Mesodermal cell (in vitro differentiated cells): Measurements from ENCODE around the gene INPP5A.

ENCODE experiments used
- H3K27ac ChIP-seq: 2 replicates; pipeline ENCODE4 v1.7.0; 2013; ENCODE audit warnings: mild to moderate bottlenecking, low read depth, low read length, moderate library complexity; ENCODE audit not compliant: severe bottlenecking
- H3K36me3 ChIP-seq: 2 replicates; pipeline ENCODE4 v1.7.1; 2013; ENCODE audit warnings: mild to moderate bottlenecking, low read length, moderate library complexity; ENCODE audit not compliant: control insufficient read depth, insufficient read depth
- H3K4me1 ChIP-seq: one replicate; pipeline ENCODE4 v1.7.1; 2013; ENCODE audit warnings: mild to moderate bottlenecking, low read length; ENCODE audit not compliant: insufficient read depth, control insufficient read depth, poor library complexity, severe bottlenecking
- H3K4me3 ChIP-seq: 2 replicates; pipeline ENCODE4 v1.7.0; 2013; ENCODE audit warnings: low read length, control low read depth, mild to moderate bottlenecking; ENCODE audit not compliant: insufficient read depth, poor library complexity, severe bottlenecking; ENCODE audit errors: extremely low read depth
- H3K9me3 ChIP-seq: 2 replicates; pipeline ENCODE4 v1.7.1; 2013; ENCODE audit warnings: mild to moderate bottlenecking, low read length, moderate library complexity; ENCODE audit not compliant: control insufficient read depth
- WGBS, 2 experiments: methylation state at CpG; one replicate each; pipeline ENCODE4 v1.1.5; 2013; ENCODE audit warnings: missing lambda C conversion rate in 2 of 2; ENCODE audit not compliant: insufficient coverage in 2 of 2; 5-methylcytosine and 5-hydroxymethylcytosine counted together

The INPP5A gene

GRCh38 chr10:132802048-132802447 is 264.5 kb downstream of the INPP5A start:
- Histone ChIP-seq H3K4me3 (no peak overlapping the region), H3K9me3 (peaks cover 2% of the 10 kb centered on the region), H3K4me1 (no peaks in the 10 kb centered on the region), H3K36me3 (no peaks in the 10 kb centered on the region), H3K27ac (no peak overlapping the region)
- WGBS, 2 experiments, result 98% methylated on average over 6 to 7 of the region's 8 CpGs

- no peaks in the 10 kb centered on the region for H3K4me1 ChIP-seq
- WGBS, 2 experiments, result 83 to 86% methylated on average over 9 to 14 of the region's 16 CpGs
- peaks cover 2% of the 10 kb centered on the region for H3K9me3 ChIP-seq
- H3K4me3 ChIP-seq, result no peak overlapping the region
- H3K36me3 ChIP-seq, result no peaks in the 10 kb centered on the region
- H3K27ac ChIP-seq, result no peak overlapping the region
These were observed 265.2 kb downstream of the INPP5A start for GRCh38 chr10:132802694-132803320.

- Histone ChIP-seq H3K27ac (no peak overlapping the region), H3K4me3 (no peak overlapping the region), H3K36me3 (no peaks in the 10 kb centered on the region), H3K9me3 (peaks cover 2% of the 10 kb centered on the region), H3K4me1 (no peaks in the 10 kb centered on the region)
- WGBS, 2 experiments, result 94 to 95% methylated on average over 21 to 29 of the region's 34 CpGs
These were observed 266.0 kb downstream of the INPP5A start for GRCh38 chr10:132803416-132804210.

- no peak overlapping the region for H3K27ac ChIP-seq
- H3K9me3 ChIP-seq, result peaks cover 2% of the 10 kb centered on the region
- H3K4me1 ChIP-seq, result no peaks in the 10 kb centered on the region
- no peak overlapping the region for H3K4me3 ChIP-seq
- 82% methylated on average over 3 of the region's 11 CpGs; no CpG with 5 or more reads in 1 of the 2 experiments for WGBS, 2 experiments
- H3K36me3 ChIP-seq, result no peaks in the 10 kb centered on the region
These were observed 266.7 kb downstream of the INPP5A start for GRCh38 chr10:132804287-132804686.

- H3K4me1 ChIP-seq, result no peaks in the 10 kb centered on the region
- peaks cover 2% of the 10 kb centered on the region for H3K9me3 ChIP-seq
- no peak overlapping the region for H3K4me3 ChIP-seq
- H3K27ac ChIP-seq, result no peak overlapping the region
- no peaks in the 10 kb centered on the region for H3K36me3 ChIP-seq
- WGBS, 2 experiments, result 82 to 84% methylated on average over 21 to 22 of the region's 23 CpGs
These were observed 267.3 kb downstream of the INPP5A start for GRCh38 chr10:132804785-132805426.

- Histone ChIP-seq H3K4me1 (no peaks in the 10 kb centered on the region), H3K9me3 (peaks cover 2% of the 10 kb centered on the region), H3K27ac (no peak overlapping the region), H3K36me3 (no peaks in the 10 kb centered on the region), H3K4me3 (no peak overlapping the region)
- WGBS, 2 experiments, result 87 to 90% methylated on average over 17 of the region's 21 CpGs
These were observed 268.0 kb downstream of the INPP5A start for GRCh38 chr10:132805599-132805998.

- WGBS, 2 experiments, result 94 to 95% methylated on average over 3 to 4 of the region's 7 CpGs
- Histone ChIP-seq H3K9me3 (peaks cover 2% of the 10 kb centered on the region), H3K4me1 (no peaks in the 10 kb centered on the region), H3K36me3 (no peaks in the 10 kb centered on the region), H3K4me3 (no peak overlapping the region), H3K27ac (no peak overlapping the region)
These were observed 268.5 kb downstream of the INPP5A start for GRCh38 chr10:132806110-132806509.

- WGBS, 2 experiments, result 89% methylated on average over 25 of the region's 25 CpGs
- Histone ChIP-seq H3K27ac (no peak overlapping the region), H3K9me3 (peaks cover 2% of the 10 kb centered on the region), H3K4me1 (no peaks in the 10 kb centered on the region), H3K4me3 (no peak overlapping the region), H3K36me3 (no peaks in the 10 kb centered on the region)
These were observed 269.0 kb downstream of the INPP5A start for GRCh38 chr10:132806561-132807003.

GRCh38 chr10:132807621-132808049 is 270.0 kb downstream of the INPP5A start:
- Histone ChIP-seq H3K27ac (no peak overlapping the region), H3K9me3 (no peaks in the 10 kb centered on the region), H3K36me3 (no peaks in the 10 kb centered on the region), H3K4me3 (no peak overlapping the region), H3K4me1 (no peaks in the 10 kb centered on the region)
- 92 to 97% methylated on average over 20 to 23 of the region's 27 CpGs for whole genome bisulfite sequencing, 2 experiments

- Histone ChIP-seq H3K27ac (no peak overlapping the region), H3K36me3 (no peaks in the 10 kb centered on the region), H3K4me1 (no peaks in the 10 kb centered on the region), H3K4me3 (no peak overlapping the region), H3K9me3 (no peaks in the 10 kb centered on the region)
- WGBS, 2 experiments, result 83 to 89% methylated on average over 27 to 35 of the region's 42 CpGs
These were observed 271.0 kb downstream of the INPP5A start for GRCh38 chr10:132808383-132809231.
